Mesendoderm (in vitro differentiated cells): ENCODE data around the gene USP11.

ENCODE experiments used
- DNase-seq: peaks from one replicate; pipeline ENCODE4 v3.0.0; 2013
- H2AK5ac ChIP-seq: 2 replicates; pipeline ENCODE4 v1.6.1; 2013; ENCODE audit warnings: low read length, inconsistent platforms
- H2BK120ac ChIP-seq: 2 replicates; pipeline ENCODE4 v1.6.1; 2013; ENCODE audit warnings: low read depth, mild to moderate bottlenecking, low read length, moderate library complexity, mixed read lengths
- H2BK15ac ChIP-seq: replicated peaks from 2 replicates; pipeline ENCODE4 v1.6.1; 2013; ENCODE audit warnings: low read depth, mild to moderate bottlenecking, moderate library complexity
- H2BK5ac ChIP-seq: 2 replicates; pipeline ENCODE4 v1.6.1; 2013; ENCODE audit warnings: low read length, inconsistent platforms
- H3K18ac ChIP-seq: 2 replicates; pipeline ENCODE4 v1.6.1; 2013; ENCODE audit warnings: mild to moderate bottlenecking, low read length, mixed read lengths
- H3K23ac ChIP-seq: one replicate; pipeline ENCODE4 v1.6.1; 2013; ENCODE audit warnings: low read length
- H3K27ac ChIP-seq: 2 replicates; pipeline ENCODE4 v1.5.1; 2013; ENCODE audit warnings: low read depth, mild to moderate bottlenecking, inconsistent platforms, low read length, moderate library complexity
- H3K27me3 ChIP-seq: 2 replicates; pipeline ENCODE4 v1.6.1; 2013; ENCODE audit warnings: low read length, control low read depth, mild to moderate bottlenecking, inconsistent platforms; ENCODE audit not compliant: insufficient read depth, poor library complexity
- H3K36me3 ChIP-seq: 2 replicates; pipeline ENCODE4 v1.6.1; 2013; ENCODE audit warnings: low read length, inconsistent platforms; ENCODE audit not compliant: control insufficient read depth, insufficient read depth
- H3K4ac ChIP-seq: one replicate; pipeline ENCODE4 v1.6.1; 2013; ENCODE audit warnings: low read depth, mild to moderate bottlenecking, low read length, moderate library complexity
- H3K4me1 ChIP-seq: 2 replicates; pipeline ENCODE4 v1.6.1; 2013; ENCODE audit warnings: low read depth, low read length, inconsistent platforms; ENCODE audit not compliant: control insufficient read depth
- H3K4me2 ChIP-seq: 2 replicates; pipeline ENCODE4 v1.6.1; 2013; ENCODE audit warnings: low read length
- H3K4me3 ChIP-seq: 2 replicates; pipeline ENCODE4 v1.5.1; 2013; ENCODE audit warnings: mild to moderate bottlenecking, low read length
- H3K56ac ChIP-seq: one replicate; pipeline ENCODE4 v1.6.1; 2013; ENCODE audit warnings: low read length
- H3K79me1 ChIP-seq: 2 replicates; pipeline ENCODE4 v1.6.1; 2013; ENCODE audit warnings: low read length, inconsistent platforms
- H3K79me2 ChIP-seq: 2 replicates; pipeline ENCODE4 v1.6.1; 2013; ENCODE audit warnings: mild to moderate bottlenecking, low read length; ENCODE audit not compliant: control insufficient read depth, insufficient read depth
- H3K9ac ChIP-seq: 2 replicates; pipeline ENCODE4 v1.6.1; 2013; ENCODE audit warnings: low read length, inconsistent platforms
- H4K5ac ChIP-seq: one replicate; pipeline ENCODE4 v1.6.1; 2013; ENCODE audit warnings: low read length
- H4K8ac ChIP-seq: one replicate; pipeline ENCODE4 v1.6.1; 2013; ENCODE audit warnings: low read depth, mild to moderate bottlenecking, control low read depth, low read length, moderate library complexity
- WGBS: extraction: QIAGEN DNeasy Blood & Tissue Kit; methylation state at CpG from one replicate; pipeline ENCODE4 v1.1.7; 2013; ENCODE audit warnings: low lambda C conversion rate, missing lambda C conversion rate; ENCODE audit not compliant: insufficient coverage; ENCODE audit errors: extremely low coverage; 5-methylcytosine and 5-hydroxymethylcytosine counted together

USP11 gene

GRCh38 chrX:47204970-47205369, 27.8 kb upstream of the USP11 start:
- Histone ChIP-seq H3K4ac (no peak overlapping the region), H3K36me3 (peaks cover 20% of the 10 kb centered on the region), H3K4me2 (no peak overlapping the region), H2BK5ac (no peak overlapping the region), H3K27me3 (no peaks in the 10 kb centered on the region), H3K79me2 (no peaks in the 10 kb centered on the region), H3K9ac (no peak overlapping the region), H3K23ac (no peak overlapping the region), H3K27ac (no peak overlapping the region), H4K5ac (no peak overlapping the region), H2AK5ac (no peak overlapping the region), H2BK120ac (no peak overlapping the region), H4K8ac (no peak overlapping the region), H3K79me1 (peaks cover 2% of the 10 kb centered on the region), H3K56ac (no peak overlapping the region), H2BK15ac (no peak overlapping the region), H3K4me1 (no peaks in the 10 kb centered on the region), H3K4me3 (no peak overlapping the region), H3K18ac (no peak overlapping the region)
- no CpG with 5 or more reads among the region's 5 CpGs for WGBS
- DNase-seq = no peak

- no peak overlapping the region for H4K8ac ChIP-seq
- H2BK120ac ChIP-seq = no peak overlapping the region
- H3K4me3 ChIP-seq = no peak overlapping the region
- no peaks in the 10 kb centered on the region for H3K79me1 ChIP-seq
- H3K9ac ChIP-seq = no peak overlapping the region
- no peak overlapping the region for H2BK5ac ChIP-seq
- no peak overlapping the region for H3K4ac ChIP-seq
- no peak overlapping the region for H3K27ac ChIP-seq
- no peak for DNase-seq
- no peaks in the 10 kb centered on the region for H3K4me1 ChIP-seq
- no peak overlapping the region for H3K18ac ChIP-seq
- no peak overlapping the region for H3K23ac ChIP-seq
- no CpG with 5 or more reads among the region's 3 CpGs for WGBS
- no peak overlapping the region for H2AK5ac ChIP-seq
- no peak overlapping the region for H4K5ac ChIP-seq
- no peak overlapping the region for H2BK15ac ChIP-seq
- H3K79me2 ChIP-seq = no peaks in the 10 kb centered on the region
- H3K4me2 ChIP-seq = no peak overlapping the region
- peaks cover 12% of the 10 kb centered on the region for H3K36me3 ChIP-seq
- H3K27me3 ChIP-seq = no peaks in the 10 kb centered on the region
- no peak overlapping the region for H3K56ac ChIP-seq
These were observed 26.5 kb upstream of the USP11 start for GRCh38 chrX:47206316-47206715.

GRCh38 chrX:47208108-47208507, 24.7 kb upstream of the USP11 start:
- Histone ChIP-seq H4K5ac (no peak overlapping the region), H3K4me1 (no peaks in the 10 kb centered on the region), H2BK5ac (no peak overlapping the region), H3K4ac (no peak overlapping the region), H3K4me2 (no peak overlapping the region), H3K18ac (no peak overlapping the region), H3K36me3 (peaks cover 15% of the 10 kb centered on the region), H3K79me1 (no peaks in the 10 kb centered on the region), H3K23ac (no peak overlapping the region), H2AK5ac (no peak overlapping the region), H2BK120ac (no peak overlapping the region), H3K27me3 (no peaks in the 10 kb centered on the region), H3K27ac (no peak overlapping the region), H2BK15ac (no peak overlapping the region), H4K8ac (no peak overlapping the region), H3K9ac (no peak overlapping the region), H3K4me3 (no peak overlapping the region), H3K56ac (no peak overlapping the region), H3K79me2 (no peaks in the 10 kb centered on the region)
- no CpG with 5 or more reads among the region's 12 CpGs for WGBS
- no peak for DNase-seq

GRCh38 chrX:47209508-47210238, 23.1 kb upstream of the USP11 start:
- H3K9ac ChIP-seq = no peak overlapping the region
- H4K5ac ChIP-seq = no peak overlapping the region
- H3K4me3 ChIP-seq = no peak overlapping the region
- H3K27me3 ChIP-seq = no peaks in the 10 kb centered on the region
- H3K4me1 ChIP-seq = no peaks in the 10 kb centered on the region
- no peak overlapping the region for H3K56ac ChIP-seq
- no peak overlapping the region for H3K4ac ChIP-seq
- no peak overlapping the region for H2AK5ac ChIP-seq
- no peak overlapping the region for H4K8ac ChIP-seq
- H3K23ac ChIP-seq = no peak overlapping the region
- no peak overlapping the region for H2BK15ac ChIP-seq
- H3K79me2 ChIP-seq = no peaks in the 10 kb centered on the region
- no peaks in the 10 kb centered on the region for H3K79me1 ChIP-seq
- no CpG with 5 or more reads among the region's 16 CpGs for WGBS
- DNase-seq = no peak
- no peak overlapping the region for H3K27ac ChIP-seq
- peaks cover 15% of the 10 kb centered on the region for H3K36me3 ChIP-seq
- no peak overlapping the region for H2BK120ac ChIP-seq
- H3K4me2 ChIP-seq = no peak overlapping the region
- H3K18ac ChIP-seq = no peak overlapping the region
- H2BK5ac ChIP-seq = no peak overlapping the region

- H3K9ac ChIP-seq = no peak overlapping the region
- no peaks in the 10 kb centered on the region for H3K27me3 ChIP-seq
- H3K56ac ChIP-seq = no peak overlapping the region
- H3K36me3 ChIP-seq = peaks cover 15% of the 10 kb centered on the region
- no peak overlapping the region for H2BK5ac ChIP-seq
- no peak overlapping the region for H3K4me2 ChIP-seq
- H3K18ac ChIP-seq = no peak overlapping the region
- no peak overlapping the region for H3K23ac ChIP-seq
- H3K79me2 ChIP-seq = no peaks in the 10 kb centered on the region
- H4K8ac ChIP-seq = no peak overlapping the region
- H3K4ac ChIP-seq = no peak overlapping the region
- H4K5ac ChIP-seq = no peak overlapping the region
- no peak overlapping the region for H2AK5ac ChIP-seq
- no peaks in the 10 kb centered on the region for H3K79me1 ChIP-seq
- no peak overlapping the region for H2BK120ac ChIP-seq
- H3K4me1 ChIP-seq = no peaks in the 10 kb centered on the region
- H3K4me3 ChIP-seq = no peak overlapping the region
- H2BK15ac ChIP-seq = no peak overlapping the region
- DNase-seq = no peak
- no peak overlapping the region for H3K27ac ChIP-seq
- WGBS = no CpG with 5 or more reads among the region's 15 CpGs
These were observed 22.0 kb upstream of the USP11 start for GRCh38 chrX:47210661-47211425.
